Thyroid gland (tissue), 4 donors: ENCODE results near the gene SAMD4A.

Experiments used
- CTCF ChIP-seq, 6 experiments: fragments of 200-600 bp in 3 of 6; fragments of 450-650 bp in 3 of 6; sonication (generic) in 3 of 6; IDR thresholded peaks; one replicate each; pipeline ENCODE4 v1.5.1; 2016 to 2019; ENCODE audit warnings: antibody characterized with exemption in 6 of 6, mild to moderate bottlenecking in 2 of 6, inconsistent platforms in 1 of 6, moderate library complexity in 1 of 6
- POLR2A ChIP-seq, 2 donors: fragments of 450-650 bp; IDR thresholded peaks; one replicate each; pipeline ENCODE4 v1.6.1; 2017; ENCODE audit warnings: antibody characterized with exemption in 2 of 2, mild to moderate bottlenecking in 2 of 2, moderate library complexity in 1 of 2

GRCh38 chr14:54643696-54644176 is 76.8 kb downstream of the SAMD4A start:
- TF ChIP-seq POLR2A (IDR thresholded peaks at IDR 0.05) = no peak
- no peak for TF ChIP-seq CTCF (IDR thresholded peaks at IDR 0.05)
